Stimulated activated CD4-positive, alpha-beta T cell treated with anti-CD3 and anti-CD28 coated beads, Interleukin-1b, Interleukin-23, amount 100 ng/mL, for 1 hour (primary cell): ENCODE measurements around the gene SRPK2.
"Not testable (repeated sequence)": the region's sequence is repeated elsewhere in the genome, so short reads cannot be mapped to it uniquely, and the experiment has no call there.

Source experiments
- DNase-seq, 2 donors: peaks; one replicate each; pipeline ENCODE4 v3.0.0-alpha.2; 2020; ENCODE audit warnings: low read depth in 2 of 2

The SRPK2 gene

GRCh38 chr7:105224884-105225651 lies 163.7 kb downstream of the SRPK2 start:
- DNase-seq: no peak

- no peak for DNase-seq
Measured at GRCh38 chr7:105222953-105223352, 165.8 kb downstream of the SRPK2 start.

DNA sequence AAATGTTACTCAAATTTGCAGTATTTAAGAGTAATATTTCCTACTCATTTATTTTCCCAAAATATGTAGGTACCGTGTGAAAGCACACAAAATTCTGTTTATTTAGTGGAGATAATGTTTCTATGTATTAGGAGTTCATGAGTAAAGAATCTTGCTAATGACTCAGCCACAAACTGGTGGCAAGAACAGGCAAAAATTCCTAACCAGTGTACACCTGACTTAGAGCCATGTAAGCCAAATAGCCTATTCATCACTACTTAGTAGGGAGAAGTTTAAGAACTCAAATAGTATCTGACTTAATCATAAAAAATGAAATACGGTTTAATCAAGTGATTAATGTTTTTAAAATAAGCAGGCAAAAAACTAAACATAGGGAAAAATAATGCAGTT lies 169.0 kb downstream of the SRPK2 start:
- no peak for DNase-seq

- DNase-seq: no peak
Measured at GRCh38 chr7:105218939-105219770, 169.6 kb downstream of the SRPK2 start.

DNA sequence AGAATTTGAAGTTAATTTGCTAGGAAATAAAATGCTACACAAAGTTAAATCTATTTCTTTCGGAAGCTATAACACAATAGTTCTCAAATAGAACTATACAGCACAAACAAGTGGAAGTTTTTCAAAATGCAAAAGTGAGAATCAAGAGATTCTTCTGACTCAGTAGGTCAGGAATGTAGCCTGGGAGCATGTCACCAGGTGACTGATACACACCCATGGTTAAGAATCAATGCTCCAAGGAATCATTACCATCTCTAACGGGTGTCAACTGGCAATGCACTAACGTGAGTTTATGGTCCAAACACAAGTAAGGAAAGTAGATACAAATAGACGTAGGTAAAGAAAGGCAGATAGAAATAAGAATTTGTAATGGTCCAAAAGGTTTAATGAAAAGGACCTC lies 170.5 kb downstream of the SRPK2 start:
- DNase-seq: no peak

GRCh38 chr7:105216786-105217185 lies 171.9 kb downstream of the SRPK2 start:
- no peak for DNase-seq

DNA sequence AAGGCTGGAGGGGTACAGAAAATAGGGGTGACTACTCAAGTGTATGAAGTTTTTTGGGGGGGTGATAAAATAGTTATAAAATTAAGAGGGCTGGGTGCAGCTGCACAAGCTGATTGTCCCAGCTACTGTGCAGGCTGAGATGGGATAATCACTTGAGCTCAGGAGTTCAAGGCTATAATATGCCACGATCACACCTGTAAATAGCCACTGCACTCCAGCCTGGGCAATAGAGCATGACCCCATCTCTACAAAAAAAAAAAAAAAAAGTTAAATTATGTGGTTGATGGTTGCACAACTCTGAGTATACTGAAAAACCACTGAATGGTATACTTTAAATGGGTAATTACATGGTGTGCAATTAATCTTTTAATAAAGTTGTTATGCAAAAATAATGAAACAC lies 172.9 kb downstream of the SRPK2 start:
- no peak for DNase-seq

DNA sequence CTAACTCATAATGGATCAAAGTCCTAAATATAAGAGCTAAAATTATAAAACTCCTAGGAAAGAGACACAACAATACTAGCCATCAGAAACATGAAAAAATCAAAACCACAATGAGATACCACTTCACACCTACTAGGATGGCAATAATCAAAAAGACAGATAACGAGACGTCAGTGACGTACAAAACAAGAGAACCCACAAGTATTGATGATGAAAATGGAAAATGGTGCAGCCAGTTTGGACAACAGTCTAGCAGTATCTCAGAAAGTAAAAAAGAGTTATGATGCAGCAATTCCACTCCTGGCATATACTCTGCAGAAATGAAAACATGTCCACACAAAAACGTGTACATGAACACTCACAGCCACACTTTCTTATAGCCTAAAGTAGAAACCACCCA lies 173.5 kb downstream of the SRPK2 start:
- DNase-seq: no peak

DNA sequence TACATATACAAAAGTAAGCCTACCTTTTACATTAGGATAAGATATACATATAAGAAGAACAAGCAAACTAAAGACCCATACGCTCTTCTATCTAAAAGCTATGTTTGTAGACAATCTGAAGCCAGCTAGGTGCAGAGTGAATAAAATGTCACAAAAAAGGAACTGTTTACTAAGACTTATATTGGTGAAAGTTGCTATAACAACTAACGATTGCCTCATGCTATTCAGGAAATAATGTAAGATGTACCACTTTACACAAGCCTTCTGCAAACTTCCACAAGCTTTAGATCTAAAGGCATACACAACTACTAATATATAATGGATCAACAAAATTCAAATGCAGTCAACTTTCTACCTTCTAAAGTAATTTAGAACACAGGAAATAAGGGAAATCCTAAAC lies 175.1 kb downstream of the SRPK2 start:
- no peak for DNase-seq

DNA sequence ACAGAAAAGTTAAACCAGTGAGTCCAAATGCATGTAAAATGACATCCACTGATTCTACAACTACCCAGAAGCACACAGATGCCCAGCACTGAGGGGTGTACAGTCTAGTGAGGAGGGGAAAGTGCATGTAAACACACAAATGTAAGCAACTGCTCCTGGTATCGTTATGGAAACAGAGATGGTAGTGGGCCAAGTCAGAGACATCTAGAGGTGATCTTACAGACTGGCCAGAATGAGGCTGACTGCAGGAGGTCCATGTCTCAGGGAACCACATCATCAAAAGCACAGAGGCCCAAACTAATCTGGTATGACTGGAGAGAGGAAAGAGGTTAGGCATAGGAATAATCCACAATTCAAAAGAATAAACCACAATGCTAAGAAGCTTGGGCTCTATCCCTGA lies 176.5 kb downstream of the SRPK2 start:
- DNase-seq: no peak

DNA sequence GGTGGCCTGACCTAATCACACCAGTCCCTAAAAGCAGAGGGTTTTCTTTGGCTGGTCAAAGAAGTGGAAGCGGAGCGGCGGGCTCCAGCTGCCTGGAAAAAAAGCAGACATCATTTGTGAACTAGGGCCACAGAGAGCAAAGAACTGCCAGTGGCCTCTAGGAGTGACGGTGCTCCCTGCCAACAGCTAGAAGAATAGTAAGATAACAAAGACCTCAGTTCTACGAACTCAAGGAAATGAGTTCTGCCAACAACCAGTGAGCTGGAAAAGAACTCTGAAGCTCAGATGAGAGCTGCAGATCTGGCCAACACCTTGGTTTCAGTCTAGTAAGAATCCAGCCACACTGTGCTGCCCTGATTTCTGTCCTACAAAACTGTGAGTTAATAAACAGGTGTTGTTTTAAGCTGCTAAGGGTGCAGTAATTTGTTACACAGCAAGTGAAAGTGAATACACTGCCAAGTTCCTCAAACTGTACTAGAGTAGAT lies 178.0 kb downstream of the SRPK2 start:
- no peak for DNase-seq

- no peak for DNase-seq
Measured at GRCh38 chr7:105209870-105210269, 178.9 kb downstream of the SRPK2 start.

DNA sequence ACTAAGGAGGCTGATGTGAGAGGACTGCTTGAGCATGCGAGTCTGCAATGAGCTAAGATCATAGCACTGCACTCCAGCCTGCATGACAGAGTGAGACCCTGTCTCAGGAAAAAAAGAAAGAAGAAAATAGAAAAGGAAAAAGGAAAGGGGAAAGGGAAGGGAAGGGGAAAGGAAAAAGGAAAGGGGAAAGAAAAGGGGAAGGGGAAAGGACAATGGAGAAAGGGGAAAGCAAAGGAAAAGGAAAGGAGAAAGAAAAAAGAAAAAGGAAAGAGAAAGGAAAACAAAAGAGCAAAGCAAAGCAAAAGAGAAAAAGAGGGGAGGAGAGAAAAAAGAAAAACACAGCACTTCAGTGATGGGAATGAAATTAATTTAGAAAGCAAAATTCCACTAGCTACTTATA lies 179.3 kb downstream of the SRPK2 start:
- no peak for DNase-seq

DNA sequence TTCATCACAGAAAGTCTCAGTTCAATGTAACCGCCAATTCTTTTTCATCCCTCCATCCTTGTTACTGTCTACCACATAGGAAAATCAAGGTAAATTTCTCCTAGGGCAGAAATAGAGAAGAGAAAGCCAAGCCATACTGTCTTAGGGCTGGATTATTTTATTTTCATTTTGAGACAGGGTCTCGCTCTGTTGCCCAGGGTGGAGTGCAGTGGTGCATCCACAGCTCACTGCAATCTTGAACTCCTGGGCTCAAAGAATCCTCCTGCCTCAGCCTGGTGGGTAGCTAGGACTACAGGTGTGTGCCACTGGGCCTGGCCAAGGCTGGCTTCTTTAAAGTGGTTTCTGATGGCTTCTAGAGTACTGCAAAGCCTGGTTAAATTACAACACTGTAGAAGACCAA lies 181.7 kb downstream of the SRPK2 start:
- DNase-seq: no peak

GRCh38 chr7:105205592-105206237 lies 183.0 kb downstream of the SRPK2 start:
- DNase-seq: no peak

DNA sequence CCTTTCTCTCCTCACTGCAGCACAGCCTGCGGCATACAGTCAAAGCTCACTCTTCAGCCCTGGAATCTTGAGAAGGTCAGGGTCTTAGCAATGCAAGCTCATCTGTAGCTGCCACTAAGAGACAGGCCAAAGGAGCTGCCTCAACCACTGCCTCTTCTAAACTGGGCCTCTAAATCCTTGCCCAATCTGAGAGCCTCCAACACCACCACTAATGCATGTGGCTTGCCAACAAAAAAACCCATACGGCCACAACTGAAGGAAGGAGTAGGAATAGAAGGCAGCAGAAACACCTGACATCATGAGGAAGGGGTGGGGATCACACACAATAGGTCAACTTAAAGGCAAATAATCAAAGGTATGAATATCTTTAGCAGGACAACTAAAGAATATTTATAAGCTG lies 183.8 kb downstream of the SRPK2 start:
- DNase-seq: no peak

DNA sequence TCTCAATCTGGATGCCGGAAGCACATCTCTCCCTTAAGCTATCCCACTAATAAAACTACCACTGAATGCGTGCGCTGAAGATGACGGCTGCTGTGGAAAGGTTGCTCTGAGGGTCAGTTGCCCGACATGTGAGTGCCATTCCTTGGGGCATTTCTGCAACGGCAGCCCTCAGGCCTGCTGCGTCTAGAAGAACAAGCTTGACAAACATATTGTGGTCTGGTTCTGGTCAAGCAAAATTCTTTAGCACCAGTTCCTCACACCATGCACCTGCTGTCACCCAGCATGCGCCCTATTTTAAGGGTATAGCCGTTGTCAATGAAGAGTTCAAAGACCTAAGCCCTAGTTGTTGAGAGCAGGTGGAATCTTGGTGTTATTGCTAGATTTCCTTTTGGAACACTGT lies 184.2 kb downstream of the SRPK2 start:
- DNase-seq: no peak

DNA sequence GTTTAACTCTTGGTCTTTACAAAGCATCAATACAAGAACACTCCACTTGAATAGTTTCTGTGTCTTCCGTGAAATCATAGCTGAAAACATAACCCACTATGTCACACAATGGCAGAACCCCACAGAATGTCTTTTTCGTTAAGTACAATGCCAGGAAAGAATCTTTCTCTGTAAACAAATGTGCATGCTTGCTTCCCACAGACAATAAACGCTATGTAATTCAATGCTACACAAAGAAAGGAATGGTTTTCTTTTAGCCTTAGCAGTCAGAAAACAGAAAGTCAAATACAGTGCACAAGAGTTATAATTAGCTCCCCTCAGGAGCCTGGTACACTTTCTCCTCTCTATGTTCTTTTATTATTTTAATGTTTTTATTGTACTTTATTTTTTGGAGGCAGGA lies 186.1 kb downstream of the SRPK2 start:
- DNase-seq: no peak

DNA sequence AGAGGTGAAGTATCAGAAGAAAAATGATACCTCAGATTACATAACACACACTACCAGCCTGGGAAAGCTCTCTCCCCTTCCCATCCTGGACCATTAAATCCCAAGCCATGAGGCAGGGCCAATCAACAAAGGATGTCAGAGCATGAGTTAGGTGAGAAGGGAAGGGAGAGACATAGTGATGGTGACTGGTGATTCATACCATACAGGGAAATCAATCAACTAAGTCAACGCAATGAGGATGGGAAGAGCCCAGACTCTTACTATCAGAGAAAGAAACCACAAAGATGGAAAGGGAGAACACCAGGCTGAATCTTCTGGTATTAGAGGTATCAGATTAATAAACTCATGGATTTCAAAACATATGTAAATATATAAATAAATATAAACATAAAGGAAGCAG lies 189.3 kb downstream of the SRPK2 start:
- no peak for DNase-seq

- DNase-seq: no peak
Measured at GRCh38 chr7:105198223-105198622, 190.5 kb downstream of the SRPK2 start.

GRCh38 chr7:105196473-105196872 lies 192.2 kb downstream of the SRPK2 start:
- DNase-seq: no peak

DNA sequence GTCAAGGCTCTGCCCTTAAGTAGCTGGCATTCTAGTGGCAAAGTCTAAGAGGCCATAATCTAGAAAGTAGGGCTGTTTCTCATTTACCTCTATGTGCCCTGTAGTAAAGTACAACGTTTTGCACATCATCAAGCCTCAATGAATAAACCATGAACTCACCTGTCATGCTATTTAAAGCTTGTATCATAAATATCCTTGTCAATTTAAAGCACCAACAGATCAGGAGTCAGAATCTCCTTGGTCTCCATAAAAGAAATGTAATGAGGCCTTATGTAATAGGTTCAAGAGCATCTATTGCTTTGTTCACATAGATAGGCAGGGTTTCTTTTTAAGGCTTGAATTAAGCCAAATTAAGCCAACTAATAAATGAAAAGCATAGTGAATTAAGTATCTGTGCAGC lies 192.8 kb downstream of the SRPK2 start:
- DNase-seq: no peak

DNA sequence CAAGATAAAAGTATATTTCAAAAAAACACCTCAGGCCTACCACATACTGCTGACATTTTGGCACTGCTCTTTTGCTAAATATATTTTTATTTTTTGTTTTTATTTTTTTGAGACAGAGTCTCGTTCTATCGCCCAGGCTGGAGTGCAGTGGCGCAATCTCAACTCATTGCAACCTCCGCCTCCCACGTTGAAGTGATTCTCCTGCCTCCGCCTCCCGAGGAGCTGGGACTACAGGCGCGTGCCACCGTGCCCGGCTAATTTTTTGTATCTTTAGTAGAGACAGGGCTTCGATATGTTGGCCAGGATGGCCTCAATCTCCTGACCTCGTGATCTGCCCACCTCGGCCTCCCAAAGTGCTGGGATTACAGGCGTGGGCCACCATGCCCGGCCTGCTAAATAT lies 193.8 kb downstream of the SRPK2 start:
- DNase-seq: not testable (repeated sequence)
